GM12864 (cell line): ENCODE measurements around the gene CTTNBP2.

Experiments used
- DNase-seq: peaks from one replicate; pipeline ENCODE4 v3.0.0-alpha.2; 2011; ENCODE audit warnings: low read depth
- H3K4me3 ChIP-seq: 2 replicates; pipeline ENCODE4 v1.5.1; 2011; ENCODE audit warnings: mild to moderate bottlenecking, low read depth, low read length, control low read depth
- TF ChIP-seq, protein P1 (sequence below): IDR thresholded peaks from 2 replicates; pipeline ENCODE4 v1.5.1; 2011; ENCODE audit warnings: low read depth, mild to moderate bottlenecking, moderate library complexity, low read length, control low read depth, inconsistent platforms; ENCODE audit errors: missing control alignments

Gene CTTNBP2

DNA sequence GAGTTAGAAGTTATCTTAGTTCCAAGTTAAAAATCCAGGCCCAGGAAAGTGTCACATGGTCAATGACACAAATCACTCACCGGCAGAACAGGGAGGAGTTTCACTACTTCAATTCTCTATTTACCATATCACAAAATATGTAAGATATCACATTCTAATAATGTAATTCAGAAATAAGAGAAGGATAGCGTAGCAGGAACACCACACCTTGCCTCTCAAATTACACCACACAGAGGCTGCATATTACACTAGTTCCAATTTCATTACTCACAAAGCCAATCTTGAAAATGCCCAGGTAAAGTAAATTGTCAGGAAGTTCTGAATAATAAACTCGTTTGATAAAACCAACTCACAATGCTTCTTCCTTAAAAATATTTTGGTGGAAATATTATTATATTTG is 169.2 kb downstream of the CTTNBP2 start:
- H3K4me3 ChIP-seq: no peak overlapping the region
- DNase-seq: no peak
- TF ChIP-seq, protein P1, sequence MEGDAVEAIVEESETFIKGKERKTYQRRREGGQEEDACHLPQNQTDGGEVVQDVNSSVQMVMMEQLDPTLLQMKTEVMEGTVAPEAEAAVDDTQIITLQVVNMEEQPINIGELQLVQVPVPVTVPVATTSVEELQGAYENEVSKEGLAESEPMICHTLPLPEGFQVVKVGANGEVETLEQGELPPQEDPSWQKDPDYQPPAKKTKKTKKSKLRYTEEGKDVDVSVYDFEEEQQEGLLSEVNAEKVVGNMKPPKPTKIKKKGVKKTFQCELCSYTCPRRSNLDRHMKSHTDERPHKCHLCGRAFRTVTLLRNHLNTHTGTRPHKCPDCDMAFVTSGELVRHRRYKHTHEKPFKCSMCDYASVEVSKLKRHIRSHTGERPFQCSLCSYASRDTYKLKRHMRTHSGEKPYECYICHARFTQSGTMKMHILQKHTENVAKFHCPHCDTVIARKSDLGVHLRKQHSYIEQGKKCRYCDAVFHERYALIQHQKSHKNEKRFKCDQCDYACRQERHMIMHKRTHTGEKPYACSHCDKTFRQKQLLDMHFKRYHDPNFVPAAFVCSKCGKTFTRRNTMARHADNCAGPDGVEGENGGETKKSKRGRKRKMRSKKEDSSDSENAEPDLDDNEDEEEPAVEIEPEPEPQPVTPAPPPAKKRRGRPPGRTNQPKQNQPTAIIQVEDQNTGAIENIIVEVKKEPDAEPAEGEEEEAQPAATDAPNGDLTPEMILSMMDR: no peak

DNA sequence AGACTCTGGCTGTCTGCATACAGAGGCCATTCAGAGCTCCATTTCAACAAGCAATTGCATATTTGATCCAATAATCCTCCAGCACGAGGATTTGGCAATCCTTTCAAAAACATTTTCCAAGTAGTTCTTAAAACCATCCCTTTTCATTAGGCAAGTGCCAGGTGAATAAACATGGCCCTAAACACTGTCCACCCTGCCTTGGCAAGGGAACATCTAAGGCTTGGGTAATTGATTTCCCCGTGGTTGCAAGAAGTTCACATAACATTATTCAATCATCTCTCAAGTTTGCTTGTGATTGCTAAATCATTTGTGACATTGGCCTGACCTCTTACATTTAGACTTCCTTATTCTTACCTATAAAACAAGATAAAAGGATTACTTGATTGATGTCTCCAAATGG is 175.2 kb downstream of the CTTNBP2 start:
- H3K4me3 ChIP-seq: no peak overlapping the region
- DNase-seq: no peak
- TF ChIP-seq, protein P1: no peak

DNA sequence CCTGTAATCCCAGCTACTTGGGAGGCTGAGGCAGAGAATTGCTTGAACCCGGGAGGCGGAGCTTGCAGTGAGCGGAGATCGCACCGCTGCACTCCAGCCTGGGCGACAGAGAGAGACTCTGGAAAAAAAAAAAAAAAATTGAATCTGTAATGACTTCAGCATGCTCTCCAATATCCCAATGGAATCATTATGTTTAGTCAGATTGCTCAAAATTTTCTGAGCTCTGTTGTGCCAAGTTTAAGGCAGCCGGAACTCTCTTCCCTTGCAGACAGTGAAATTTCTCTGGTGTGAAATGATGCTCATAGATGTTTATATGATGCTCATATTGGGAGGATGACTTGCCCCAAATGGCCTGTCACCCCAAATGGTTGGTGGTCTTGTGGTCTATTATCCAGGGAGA is 180.9 kb downstream of the CTTNBP2 start:
- no peak for DNase-seq
- no peak overlapping the region for H3K4me3 ChIP-seq
- TF ChIP-seq, protein P1: no peak

DNA sequence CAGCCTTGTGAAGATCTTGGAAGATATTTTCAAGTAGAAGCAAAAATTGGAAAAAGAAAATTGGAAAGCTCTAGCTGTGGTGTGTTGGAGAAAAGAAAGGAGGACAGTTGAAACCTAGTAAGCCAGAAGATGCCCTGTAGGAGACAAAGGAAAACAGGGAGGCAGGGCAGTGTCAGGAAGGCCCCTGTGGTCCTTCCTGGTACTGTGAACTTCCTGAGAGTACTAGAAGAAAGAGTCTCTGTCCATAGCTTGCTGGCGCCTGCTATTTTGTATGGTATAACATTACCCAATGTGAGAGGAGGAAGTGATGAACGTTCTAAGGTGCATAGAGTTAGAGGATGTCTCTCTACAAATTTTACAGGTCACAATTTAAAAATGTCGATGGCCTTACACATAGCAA is 183.1 kb downstream of the CTTNBP2 start:
- DNase-seq: no peak
- H3K4me3 ChIP-seq: no peak overlapping the region
- TF ChIP-seq, protein P1: no peak

DNA sequence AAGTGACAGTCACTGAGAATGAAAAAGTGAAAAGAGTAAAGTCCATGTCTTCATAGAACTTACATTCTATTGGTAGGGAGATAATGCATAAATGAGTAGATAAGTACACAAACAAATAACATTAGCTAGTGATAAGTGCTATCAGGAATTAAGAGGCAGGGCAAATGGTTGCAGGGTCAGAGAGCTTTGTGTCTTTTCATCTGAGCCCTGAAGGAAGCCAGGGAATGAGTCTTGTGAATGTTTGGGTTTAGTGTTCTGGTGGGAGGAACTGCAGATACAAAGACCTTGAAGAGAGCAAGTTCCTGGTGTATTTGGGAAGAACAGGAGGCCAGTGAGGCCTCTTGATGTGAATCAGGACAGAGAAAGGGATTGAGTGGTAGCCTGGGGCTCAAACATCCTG is 183.8 kb downstream of the CTTNBP2 start:
- no peak for DNase-seq
- H3K4me3 ChIP-seq: no peak overlapping the region
- TF ChIP-seq, protein P1: no peak

DNA sequence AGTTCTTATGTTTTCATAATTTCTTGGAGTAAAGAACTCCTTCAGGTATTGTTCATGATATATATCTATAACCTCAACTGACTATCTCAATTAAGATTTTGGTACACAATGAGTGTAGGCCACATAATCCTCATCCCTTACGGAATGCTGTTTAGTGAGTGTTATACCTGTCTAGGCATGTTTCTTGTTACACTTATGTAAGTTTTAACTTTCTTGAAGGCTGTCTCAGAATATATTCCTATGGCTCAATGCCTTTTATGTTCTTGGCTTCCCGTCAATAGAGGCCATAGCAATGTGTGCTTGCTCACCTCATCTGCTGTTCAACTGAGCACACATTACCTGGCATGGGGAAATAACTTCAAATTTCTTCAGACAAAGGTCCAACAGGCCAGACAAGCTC is 185.1 kb downstream of the CTTNBP2 start:
- DNase-seq: no peak
- H3K4me3 ChIP-seq: no peak overlapping the region
- TF ChIP-seq, protein P1: no peak

DNA sequence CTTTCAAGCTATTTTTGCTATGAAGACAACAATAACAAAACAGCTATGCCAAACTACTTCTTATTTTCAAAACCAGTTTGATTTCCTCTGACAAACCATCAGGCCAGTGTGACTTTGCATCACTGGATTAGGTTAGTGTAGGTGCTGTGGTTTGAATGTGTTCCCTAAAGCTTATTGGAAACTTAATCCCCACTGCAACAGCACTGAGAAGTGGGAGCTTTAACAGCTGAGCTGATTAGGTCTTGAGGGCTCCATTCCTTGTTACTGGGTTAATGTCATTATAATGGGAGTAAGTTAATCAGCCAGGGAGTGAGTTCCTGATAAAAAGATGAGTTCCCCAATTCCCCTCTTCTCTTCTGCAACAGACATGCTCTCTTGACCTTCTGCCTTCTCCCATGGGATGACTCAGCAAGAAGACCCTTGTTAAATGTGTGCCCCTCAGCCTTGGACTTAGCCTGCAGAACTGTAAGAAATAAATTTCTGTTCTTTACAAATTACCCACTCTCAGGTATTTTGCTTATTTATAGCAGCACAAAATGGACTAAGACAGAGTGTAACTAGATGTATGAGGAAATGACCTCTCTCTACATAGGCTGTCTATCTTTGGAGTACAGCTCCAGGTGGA is 186.8 kb downstream of the CTTNBP2 start:
- TF ChIP-seq, protein P1: no peak
- no peak for DNase-seq
- H3K4me3 ChIP-seq: no peak overlapping the region
